GM12864 (cell line): ENCODE measurements around the gene BSG.

ENCODE experiments used
- DNase-seq: peaks from one replicate; pipeline ENCODE4 v3.0.0-alpha.2; 2011; ENCODE audit warnings: low read depth
- H3K4me3 ChIP-seq: 2 replicates; pipeline ENCODE4 v1.5.1; 2011; ENCODE audit warnings: mild to moderate bottlenecking, low read depth, low read length, control low read depth
- TF ChIP-seq, protein P1 (sequence below): IDR thresholded peaks from 2 replicates; pipeline ENCODE4 v1.5.1; 2011; ENCODE audit warnings: low read depth, mild to moderate bottlenecking, moderate library complexity, low read length, control low read depth, inconsistent platforms; ENCODE audit errors: missing control alignments

BSG gene

DNA sequence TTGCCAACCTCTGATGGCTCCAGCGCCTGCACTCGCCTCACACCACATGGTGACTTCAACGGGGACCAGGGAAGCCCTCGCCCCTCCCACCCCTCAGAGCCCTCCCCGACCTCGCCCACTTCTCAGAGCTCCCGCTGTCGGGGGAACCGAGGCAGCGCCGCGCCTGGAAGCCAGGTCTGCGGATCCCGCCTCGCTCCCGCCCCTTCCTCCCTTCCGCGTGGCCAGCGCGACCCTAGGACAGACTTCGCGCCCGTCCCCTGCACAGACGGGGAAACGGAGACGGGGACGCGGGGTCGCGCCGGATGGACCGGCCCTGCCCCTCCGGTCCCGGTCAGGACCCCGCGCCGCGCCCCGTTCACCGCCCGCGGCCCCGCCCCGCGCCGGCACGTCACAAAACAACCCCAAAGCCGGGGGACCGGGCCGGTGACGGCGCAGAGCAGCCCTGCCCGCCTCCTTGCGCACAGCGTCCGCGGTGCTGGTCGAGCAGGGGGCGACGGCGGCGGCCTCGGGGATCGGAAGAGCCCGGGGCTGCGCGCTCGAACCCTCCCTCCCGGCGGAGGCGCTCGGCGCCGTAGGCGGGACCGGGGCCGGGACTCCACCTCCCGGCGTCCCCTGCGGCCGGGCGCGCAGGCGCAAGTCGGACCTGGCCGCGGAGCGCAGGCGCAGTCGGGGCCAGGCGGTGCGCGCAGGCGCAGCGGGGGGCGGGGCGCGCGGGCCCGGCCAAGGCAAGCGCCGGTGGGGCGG lies 41.2 kb upstream of the BSG start:
- peak overlapping the region; percentile 83 for H3K4me3 ChIP-seq
- TF ChIP-seq, protein P1, sequence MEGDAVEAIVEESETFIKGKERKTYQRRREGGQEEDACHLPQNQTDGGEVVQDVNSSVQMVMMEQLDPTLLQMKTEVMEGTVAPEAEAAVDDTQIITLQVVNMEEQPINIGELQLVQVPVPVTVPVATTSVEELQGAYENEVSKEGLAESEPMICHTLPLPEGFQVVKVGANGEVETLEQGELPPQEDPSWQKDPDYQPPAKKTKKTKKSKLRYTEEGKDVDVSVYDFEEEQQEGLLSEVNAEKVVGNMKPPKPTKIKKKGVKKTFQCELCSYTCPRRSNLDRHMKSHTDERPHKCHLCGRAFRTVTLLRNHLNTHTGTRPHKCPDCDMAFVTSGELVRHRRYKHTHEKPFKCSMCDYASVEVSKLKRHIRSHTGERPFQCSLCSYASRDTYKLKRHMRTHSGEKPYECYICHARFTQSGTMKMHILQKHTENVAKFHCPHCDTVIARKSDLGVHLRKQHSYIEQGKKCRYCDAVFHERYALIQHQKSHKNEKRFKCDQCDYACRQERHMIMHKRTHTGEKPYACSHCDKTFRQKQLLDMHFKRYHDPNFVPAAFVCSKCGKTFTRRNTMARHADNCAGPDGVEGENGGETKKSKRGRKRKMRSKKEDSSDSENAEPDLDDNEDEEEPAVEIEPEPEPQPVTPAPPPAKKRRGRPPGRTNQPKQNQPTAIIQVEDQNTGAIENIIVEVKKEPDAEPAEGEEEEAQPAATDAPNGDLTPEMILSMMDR, result no peak
- no peak for DNase-seq

DNA sequence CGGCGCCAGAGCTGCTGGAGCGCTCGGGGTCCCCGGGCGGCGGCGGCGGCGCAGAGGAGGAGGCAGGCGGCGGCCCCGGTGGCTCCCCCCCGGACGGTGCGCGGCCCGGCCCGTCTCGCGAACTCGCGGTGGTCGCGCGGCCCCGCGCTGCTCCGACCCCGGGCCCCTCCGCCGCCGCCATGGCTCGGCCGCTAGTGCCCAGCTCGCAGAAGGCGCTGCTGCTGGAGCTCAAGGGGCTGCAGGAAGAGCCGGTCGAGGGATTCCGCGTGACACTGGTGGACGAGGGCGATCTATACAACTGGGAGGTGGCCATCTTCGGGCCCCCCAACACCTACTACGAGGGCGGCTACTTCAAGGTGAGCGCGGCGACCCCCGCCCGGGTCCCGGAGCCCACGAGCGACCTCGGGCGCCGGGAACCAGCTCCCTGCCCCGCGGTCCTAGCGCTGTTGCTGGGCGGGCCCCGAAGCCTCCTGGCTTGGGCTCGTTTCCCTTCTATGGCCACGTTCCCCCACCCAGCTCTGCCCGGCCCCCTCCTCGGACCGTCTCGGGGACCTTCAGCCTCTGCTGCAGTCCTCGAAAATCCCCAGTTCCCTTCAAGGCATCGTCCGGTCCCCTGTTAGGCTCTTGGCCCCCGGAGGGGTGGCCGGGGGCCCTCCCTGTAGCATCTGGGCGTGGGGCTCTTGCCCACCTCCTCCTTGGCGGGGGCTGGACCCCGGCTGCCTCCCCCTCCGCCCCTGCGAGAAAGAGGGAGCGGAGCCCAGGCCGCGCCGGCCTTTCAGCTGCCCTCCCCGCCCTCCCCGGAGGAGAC lies 40.4 kb upstream of the BSG start, which contains the start of gene CDC34:
CDC34 (plus strand) TSS at position 8 of the 808 bp plus-strand sequence; CDS start at position 180, 172 bp downstream.
- TF ChIP-seq, protein P1, result no peak
- peak within 1 kb of the TSS; percentile 83 for H3K4me3 ChIP-seq
- no peak for DNase-seq

DNA sequence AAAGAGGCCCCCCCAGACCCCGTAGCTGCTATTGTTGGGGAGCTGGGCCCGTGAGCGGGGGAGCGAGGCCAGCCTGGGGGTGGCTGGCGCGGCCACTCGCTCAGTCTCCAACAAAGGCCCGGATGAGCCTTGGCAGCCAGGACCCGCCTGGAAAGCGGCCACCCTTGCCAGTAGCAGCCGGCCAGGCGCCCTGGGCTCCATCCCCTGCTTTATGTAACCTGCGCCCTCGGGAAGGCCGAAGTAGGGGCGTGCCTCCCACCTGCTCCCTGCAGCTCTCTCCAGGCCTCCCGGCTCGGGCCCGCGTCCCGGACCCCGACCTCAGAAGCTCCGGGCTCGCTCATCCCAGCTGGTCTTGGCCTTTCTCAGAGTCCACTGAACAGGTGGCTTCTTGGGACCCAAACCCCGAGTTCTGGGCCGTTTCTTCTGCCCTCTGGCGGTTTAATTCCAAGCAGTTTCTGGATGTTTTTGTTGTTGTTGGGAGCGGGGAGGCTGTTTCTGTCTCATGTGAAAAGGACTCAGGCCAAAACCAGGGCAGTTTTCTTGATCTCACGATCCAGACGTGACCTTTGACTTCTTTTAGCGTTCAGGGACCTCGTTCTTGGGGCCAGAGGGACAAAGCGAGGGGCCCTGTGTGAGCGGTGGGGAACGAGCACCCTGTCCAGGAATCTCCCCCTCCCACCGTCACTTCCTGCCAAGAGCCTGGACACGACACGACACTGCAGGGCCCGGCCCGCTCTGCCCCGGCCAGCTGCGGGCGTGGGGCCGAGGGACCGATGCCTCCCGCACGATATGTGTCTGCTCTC lies 39.6 kb upstream of the BSG start:
- DNase-seq, result no peak
- TF ChIP-seq, protein P1, result peak; percentile 51

GRCh38 chr19:533364-534058 lies 38.9 kb upstream of the BSG start:
- peak overlapping the region; percentile 83 for H3K4me3 ChIP-seq
- TF ChIP-seq, protein P1, result no peak
- no peak for DNase-seq

More for the DNA sequence above, 39.6 kb upstream of the BSG start:
- H3K4me3 ChIP-seq, result peak overlapping the region; percentile 83

- DNase-seq, result no peak
Observed at GRCh38 chr19:534088-534487, 38.3 kb upstream of the BSG start.

More at GRCh38 chr19:534088-534487, 38.3 kb upstream of the BSG start:
- TF ChIP-seq, protein P1, result peak; percentile 17
- H3K4me3 ChIP-seq, result no peak overlapping the region
